CD4-positive, alpha-beta T cell treated with Interleukin-10 for 1 hour (primary cell): Measurements from ENCODE around the gene C10orf95.

Experiments
- DNase-seq: peaks from one replicate; pipeline ENCODE4 v3.0.0-alpha.2; 2020

The C10orf95 gene

DNA sequence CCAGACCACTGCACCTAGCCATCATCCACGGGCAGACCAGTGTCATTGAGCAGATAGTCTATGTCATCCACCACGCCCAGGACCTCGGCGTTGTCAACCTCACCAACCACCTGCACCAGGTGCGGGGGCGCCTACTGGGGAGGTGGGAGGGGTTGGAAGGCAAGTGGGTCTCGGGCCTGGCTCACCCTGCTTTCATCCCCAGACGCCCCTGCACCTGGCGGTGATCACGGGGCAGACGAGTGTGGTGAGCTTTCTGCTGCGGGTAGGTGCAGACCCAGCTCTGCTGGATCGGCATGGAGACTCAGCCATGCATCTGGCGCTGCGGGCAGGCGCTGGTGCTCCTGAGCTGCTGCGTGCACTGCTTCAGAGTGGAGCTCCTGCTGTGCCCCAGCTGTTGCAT lies 51.3 kb downstream of the C10orf95 start:
- DNase-seq: no peak
